Prostate gland (tissue), 2 donors: ENCODE results near the gene RPL3.

Experiments used
- POLR2A ChIP-seq: fragments of 450-650 bp; IDR thresholded peaks from one replicate; pipeline ENCODE4 v1.6.1; 2016; ENCODE audit warnings: antibody characterized with exemption, mild to moderate bottlenecking
- TF ChIP-seq, protein P1 (sequence below), 4 experiments: fragments of 200-600 bp in 2 of 4; fragments of 450-650 bp in 2 of 4; sonication (generic) in 2 of 4; IDR thresholded peaks; 1 replicate in 3 of 4; 2 replicates in 1 of 4; pipeline ENCODE4 v1.5.1; 2016 to 2019; ENCODE audit warnings: antibody characterized with exemption in 4 of 4, mild to moderate bottlenecking in 2 of 4, moderate library complexity in 2 of 4

DNA sequence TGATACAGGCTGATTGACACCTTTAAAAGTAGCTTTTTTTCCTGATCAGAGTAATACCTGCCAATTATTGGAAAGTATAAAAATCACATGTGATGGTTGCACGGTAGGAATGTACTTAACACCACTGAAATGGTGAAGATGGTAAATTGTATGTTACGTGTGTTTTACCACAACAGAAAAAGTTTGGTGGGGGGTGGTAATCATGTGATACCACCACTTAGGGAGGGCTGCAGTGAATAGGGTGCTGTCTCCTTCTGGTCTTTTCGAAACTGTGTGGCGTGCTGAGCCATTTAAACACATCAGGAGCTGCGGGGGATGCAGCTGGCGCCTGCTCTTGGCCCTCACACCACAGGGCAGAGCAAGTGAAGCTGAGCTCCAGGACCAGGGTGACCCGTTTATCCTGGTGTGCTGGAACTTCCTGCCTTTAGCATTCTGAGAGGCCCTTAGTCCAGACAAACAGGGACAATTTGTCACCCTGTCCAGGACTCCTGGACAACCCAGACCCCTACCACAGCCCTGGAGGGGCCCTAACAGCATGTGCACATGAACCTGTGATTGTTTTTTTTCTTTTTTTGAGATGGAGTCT lies 33.0 kb upstream of the RPL3 start:
- no peak for TF ChIP-seq POLR2A
- TF ChIP-seq, protein P1, sequence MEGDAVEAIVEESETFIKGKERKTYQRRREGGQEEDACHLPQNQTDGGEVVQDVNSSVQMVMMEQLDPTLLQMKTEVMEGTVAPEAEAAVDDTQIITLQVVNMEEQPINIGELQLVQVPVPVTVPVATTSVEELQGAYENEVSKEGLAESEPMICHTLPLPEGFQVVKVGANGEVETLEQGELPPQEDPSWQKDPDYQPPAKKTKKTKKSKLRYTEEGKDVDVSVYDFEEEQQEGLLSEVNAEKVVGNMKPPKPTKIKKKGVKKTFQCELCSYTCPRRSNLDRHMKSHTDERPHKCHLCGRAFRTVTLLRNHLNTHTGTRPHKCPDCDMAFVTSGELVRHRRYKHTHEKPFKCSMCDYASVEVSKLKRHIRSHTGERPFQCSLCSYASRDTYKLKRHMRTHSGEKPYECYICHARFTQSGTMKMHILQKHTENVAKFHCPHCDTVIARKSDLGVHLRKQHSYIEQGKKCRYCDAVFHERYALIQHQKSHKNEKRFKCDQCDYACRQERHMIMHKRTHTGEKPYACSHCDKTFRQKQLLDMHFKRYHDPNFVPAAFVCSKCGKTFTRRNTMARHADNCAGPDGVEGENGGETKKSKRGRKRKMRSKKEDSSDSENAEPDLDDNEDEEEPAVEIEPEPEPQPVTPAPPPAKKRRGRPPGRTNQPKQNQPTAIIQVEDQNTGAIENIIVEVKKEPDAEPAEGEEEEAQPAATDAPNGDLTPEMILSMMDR (IDR thresholded peaks at IDR 0.05) = no peak
